Duodenal mucosa (tissue), 2 donors: Measurements from ENCODE around the gene IL19.
A peak's percentile ranks its signal among the peaks of the same experiment; 100 is the strongest.

Source experiments
- H3K27ac ChIP-seq: one replicate; pipeline ENCODE4 v1.7.0; 2013; ENCODE audit warnings: low read depth, low read length
- H3K27me3 ChIP-seq, 2 donors: one replicate each; pipeline ENCODE4 v1.7.0; 2013; ENCODE audit warnings: low read length in 2 of 2, control low read depth in 1 of 2; ENCODE audit not compliant: insufficient read depth in 2 of 2, control insufficient read depth in 1 of 2
- H3K36me3 ChIP-seq, 2 donors: one replicate each; pipeline ENCODE4 v1.7.0; 2013; ENCODE audit warnings: low read length in 2 of 2, control low read depth in 1 of 2; ENCODE audit not compliant: insufficient read depth in 2 of 2, control insufficient read depth in 1 of 2
- H3K4me1 ChIP-seq, 2 donors: one replicate each; pipeline ENCODE4 v1.7.0; 2013; ENCODE audit warnings: low read length in 2 of 2, control low read depth in 1 of 2; ENCODE audit not compliant: insufficient read depth in 2 of 2, control insufficient read depth in 1 of 2
- H3K4me3 ChIP-seq, 2 donors: one replicate each; pipeline ENCODE4 v1.7.0; 2013; ENCODE audit warnings: low read length in 2 of 2, low read depth in 1 of 2
- H3K9ac ChIP-seq, 2 donors: one replicate each; pipeline ENCODE4 v1.7.0; 2013; ENCODE audit warnings: low read length in 2 of 2, low read depth in 1 of 2
- H3K9me3 ChIP-seq, 2 donors: one replicate each; pipeline ENCODE4 v1.7.0; 2013; ENCODE audit warnings: low read length in 2 of 2, control low read depth in 1 of 2; ENCODE audit not compliant: control insufficient read depth in 1 of 2

The IL19 gene

DNA sequence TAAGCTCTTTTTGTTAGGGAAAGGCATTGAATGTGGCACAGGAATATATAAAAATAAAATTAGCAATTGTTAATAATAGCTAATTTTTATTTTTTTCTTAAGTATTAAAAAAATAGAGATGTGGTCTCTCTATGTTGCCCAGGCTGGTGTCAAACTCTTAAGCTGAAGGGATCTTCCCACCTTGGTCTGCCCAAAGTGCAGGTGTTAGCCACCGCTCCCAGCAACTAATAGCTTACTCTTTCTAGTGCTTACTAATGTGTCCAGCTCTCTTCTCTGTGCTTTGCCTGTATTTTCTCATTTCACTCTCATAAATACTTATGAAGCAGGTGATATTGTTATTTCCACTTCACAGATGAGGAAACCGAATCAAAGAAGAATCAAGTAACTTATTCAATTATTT, 113.3 kb downstream of the IL19 start:
- no peaks in the 10 kb centered on the region for H3K9me3 ChIP-seq
- H3K4me3 ChIP-seq: no peak overlapping the region
- H3K4me1 ChIP-seq: no peaks in the 10 kb centered on the region
- H3K27ac ChIP-seq: no peak overlapping the region
- no peaks in the 10 kb centered on the region for H3K36me3 ChIP-seq
- no peak overlapping the region for H3K9ac ChIP-seq
- no peaks in the 10 kb centered on the region for H3K27me3 ChIP-seq

GRCh38 chr1:206885341-206886060, 114.9 kb downstream of the IL19 start:
- H3K27me3 ChIP-seq: no peaks in the 10 kb centered on the region
- peaks cover under 1 to 1% of the 10 kb centered on the region in 2 donors for H3K4me1 ChIP-seq
- H3K9ac ChIP-seq: no peak overlapping the region
- no peaks in the 10 kb centered on the region for H3K9me3 ChIP-seq
- H3K4me3 ChIP-seq: no peak overlapping the region
- H3K36me3 ChIP-seq: no peaks in the 10 kb centered on the region
- no peak overlapping the region for H3K27ac ChIP-seq

GRCh38 chr1:206886831-206887230, 116.3 kb downstream of the IL19 start:
- Histone ChIP-seq H3K27ac (no peak overlapping the region), H3K36me3 (no peaks in the 10 kb centered on the region), H3K27me3 (no peaks in the 10 kb centered on the region), H3K4me3 (no peak overlapping the region), H3K4me1 (peaks cover 7% of the 10 kb centered on the region in 2 donors), H3K9ac (no peak overlapping the region), H3K9me3 (no peaks in the 10 kb centered on the region)

DNA sequence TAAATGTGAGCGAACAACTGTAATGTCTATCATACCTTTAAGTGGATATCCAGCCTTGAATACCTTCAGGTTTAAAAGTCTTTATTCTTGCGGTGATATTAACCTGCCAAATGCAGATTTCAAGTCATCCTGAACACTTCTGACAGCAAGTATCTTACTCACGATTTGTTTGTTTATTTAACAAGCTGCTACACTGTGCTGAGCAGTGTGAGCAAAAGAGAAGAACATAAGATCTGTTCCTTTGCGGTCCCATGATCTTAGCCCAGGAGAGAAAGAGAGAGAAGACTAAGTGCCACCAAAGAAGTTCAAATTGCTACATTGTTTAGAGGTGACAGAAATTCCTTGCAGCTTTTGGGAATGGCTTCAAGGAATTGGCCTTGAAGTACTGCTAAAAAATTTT, 117.1 kb downstream of the IL19 start:
- Histone ChIP-seq H3K27ac (no peak overlapping the region), H3K9ac (no peak overlapping the region), H3K27me3 (no peaks in the 10 kb centered on the region), H3K4me3 (no peak overlapping the region), H3K36me3 (no peaks in the 10 kb centered on the region), H3K9me3 (no peaks in the 10 kb centered on the region), H3K4me1 (peaks cover 7% of the 10 kb centered on the region in 2 donors)

DNA sequence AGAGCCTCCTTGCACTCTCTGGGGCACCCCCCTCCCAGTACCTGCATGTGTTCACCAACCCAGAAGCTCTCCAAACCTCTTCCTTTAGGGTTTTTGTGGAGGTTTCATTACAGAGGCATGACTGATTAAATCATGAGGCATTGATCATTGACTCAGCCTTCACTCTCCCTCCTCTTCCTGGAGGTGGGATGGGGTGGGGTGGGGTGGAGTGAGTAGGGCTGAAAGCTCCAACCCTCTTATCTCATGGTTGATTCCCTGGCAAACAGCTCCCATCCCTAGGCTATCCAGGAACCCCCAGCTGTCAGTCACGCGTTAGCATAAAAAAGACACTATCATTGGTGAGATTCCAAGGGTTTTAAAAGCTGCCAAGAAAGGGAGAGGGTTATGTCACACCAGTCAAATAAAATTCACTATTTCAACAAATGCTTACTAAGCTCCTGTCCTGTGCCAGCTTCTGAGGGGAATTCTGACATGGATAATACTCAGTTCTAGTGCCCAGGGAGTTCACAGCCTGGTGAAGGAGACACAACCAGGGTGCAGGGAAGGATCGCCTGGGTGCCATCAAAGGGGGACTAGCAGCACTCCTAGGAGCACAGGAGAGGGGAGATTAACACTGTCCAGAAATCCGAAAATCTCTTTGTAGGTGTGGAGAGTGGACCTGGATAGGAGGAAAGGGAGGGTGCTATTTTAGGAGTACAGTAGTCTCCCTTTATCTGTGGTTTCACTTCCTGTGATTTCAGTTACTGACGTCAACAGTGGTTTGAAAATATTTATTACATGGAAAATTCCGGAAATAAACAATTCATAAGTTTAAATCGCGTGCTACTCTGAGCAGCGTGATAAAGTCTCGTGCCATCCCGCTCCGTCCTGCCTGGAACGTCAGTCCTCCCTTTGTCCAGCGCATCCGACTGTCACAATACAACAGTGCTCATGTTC, 119.8 kb downstream of the IL19 start:
- Histone ChIP-seq H3K4me1 (peaks cover 7% of the 10 kb centered on the region in 2 donors), H3K27ac (no peak overlapping the region), H3K9me3 (no peaks in the 10 kb centered on the region), H3K4me3 (peak overlapping the region in 1 of 2 donors; percentile 33), H3K36me3 (no peaks in the 10 kb centered on the region), H3K9ac (no peak overlapping the region), H3K27me3 (no peaks in the 10 kb centered on the region)

DNA sequence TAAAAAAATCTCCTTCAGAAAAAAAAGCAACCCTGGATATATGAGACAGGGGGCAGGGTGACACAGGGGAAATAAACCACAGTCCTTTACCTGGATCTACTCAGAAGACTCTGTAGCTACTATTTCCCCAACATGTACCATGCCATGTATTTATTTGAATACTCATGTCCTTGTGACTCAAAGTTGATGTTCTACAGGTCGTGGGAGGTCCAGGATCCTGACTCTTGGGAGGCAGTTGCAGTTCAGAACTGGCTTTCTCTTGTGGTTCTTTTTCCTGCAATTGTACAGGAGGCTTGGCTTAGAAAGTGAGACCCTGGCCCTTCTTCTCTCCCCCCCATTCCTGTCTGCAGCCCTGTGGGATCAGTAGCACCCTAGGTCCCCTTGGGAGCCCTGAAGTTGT, 120.8 kb downstream of the IL19 start:
- Histone ChIP-seq H3K4me3 (no peak overlapping the region), H3K9ac (no peak overlapping the region), H3K36me3 (no peaks in the 10 kb centered on the region), H3K27me3 (no peaks in the 10 kb centered on the region), H3K9me3 (no peaks in the 10 kb centered on the region), H3K4me1 (peaks cover 7% of the 10 kb centered on the region in 2 donors), H3K27ac (no peak overlapping the region)
